Hindlimb muscle (tissue), 1 donor: ENCODE data around the gene LEF1. TPM values are rescaled to one million over a fixed set of nuclear protein-coding genes. Genes with fewer than 3 reads are reported as not detected.
"Not testable (repeated sequence)": the region's sequence is repeated elsewhere in the genome, so short reads cannot be mapped to it uniquely, and the experiment has no call there.

Experiments
- DNase-seq: peaks from one replicate; pipeline ENCODE4 v3.0.0-alpha.2; 2013
- polyA plus RNA-seq: library from polyadenylated mRNA; unstranded; fragments of 120-200 nt; gene quantifications from one replicate; pipeline ENCODE4 v1.2.1, GENCODE V29; 2013; ENCODE audit not compliant: insufficient read length

LEF1 gene
- polyA plus RNA-seq, 1 donor, result 5.5 TPM

GRCh38 chr4:108029016-108029720, 139.6 kb downstream of the LEF1 start:
- DNase-seq, result no peak

GRCh38 chr4:108024878-108025165, 143.9 kb downstream of the LEF1 start:
- DNase-seq, result no peak

GRCh38 chr4:108024085-108024877, 144.5 kb downstream of the LEF1 start:
- DNase-seq, result no peak

- no peak for DNase-seq
Measured at GRCh38 chr4:108018884-108019187, 149.9 kb downstream of the LEF1 start.

- peak; percentile 81 for DNase-seq
Measured at GRCh38 chr4:108018040-108018883, 150.5 kb downstream of the LEF1 start.

GRCh38 chr4:108013955-108014354, 154.8 kb downstream of the LEF1 start:
- no peak for DNase-seq

GRCh38 chr4:108013327-108013726, 155.4 kb downstream of the LEF1 start:
- DNase-seq, result no peak

GRCh38 chr4:108012382-108012781, 156.3 kb downstream of the LEF1 start:
- not testable (repeated sequence) for DNase-seq

- DNase-seq, result no peak
Measured at GRCh38 chr4:108010167-108010566, 158.6 kb downstream of the LEF1 start.

- DNase-seq, result no peak
Measured at GRCh38 chr4:108008721-108009120, 160.0 kb downstream of the LEF1 start.

- no peak for DNase-seq
Measured at GRCh38 chr4:108007984-108008383, 160.7 kb downstream of the LEF1 start.

GRCh38 chr4:108006361-108006760, 162.4 kb downstream of the LEF1 start:
- DNase-seq, result no peak

- DNase-seq, result no peak
Measured at GRCh38 chr4:108005807-108006206, 162.9 kb downstream of the LEF1 start.

GRCh38 chr4:108004646-108005045, 164.1 kb downstream of the LEF1 start:
- no peak for DNase-seq

- DNase-seq, result no peak
Measured at GRCh38 chr4:108003982-108004515, 164.7 kb downstream of the LEF1 start.

GRCh38 chr4:108001540-108002135, 167.1 kb downstream of the LEF1 start:
- DNase-seq, result no peak

- DNase-seq, result no peak
Measured at GRCh38 chr4:107999932-108000539, 168.7 kb downstream of the LEF1 start.

- no peak for DNase-seq
Measured at GRCh38 chr4:107997794-107998193, 170.9 kb downstream of the LEF1 start.
